GDM1 (cell line): ENCODE data around the gene NRP1.

ENCODE experiments used
- DNase-seq: peaks from one replicate; lab custom pipeline; 2025; lab: John Stamatoyannopoulos, UW

Gene NRP1

DNA sequence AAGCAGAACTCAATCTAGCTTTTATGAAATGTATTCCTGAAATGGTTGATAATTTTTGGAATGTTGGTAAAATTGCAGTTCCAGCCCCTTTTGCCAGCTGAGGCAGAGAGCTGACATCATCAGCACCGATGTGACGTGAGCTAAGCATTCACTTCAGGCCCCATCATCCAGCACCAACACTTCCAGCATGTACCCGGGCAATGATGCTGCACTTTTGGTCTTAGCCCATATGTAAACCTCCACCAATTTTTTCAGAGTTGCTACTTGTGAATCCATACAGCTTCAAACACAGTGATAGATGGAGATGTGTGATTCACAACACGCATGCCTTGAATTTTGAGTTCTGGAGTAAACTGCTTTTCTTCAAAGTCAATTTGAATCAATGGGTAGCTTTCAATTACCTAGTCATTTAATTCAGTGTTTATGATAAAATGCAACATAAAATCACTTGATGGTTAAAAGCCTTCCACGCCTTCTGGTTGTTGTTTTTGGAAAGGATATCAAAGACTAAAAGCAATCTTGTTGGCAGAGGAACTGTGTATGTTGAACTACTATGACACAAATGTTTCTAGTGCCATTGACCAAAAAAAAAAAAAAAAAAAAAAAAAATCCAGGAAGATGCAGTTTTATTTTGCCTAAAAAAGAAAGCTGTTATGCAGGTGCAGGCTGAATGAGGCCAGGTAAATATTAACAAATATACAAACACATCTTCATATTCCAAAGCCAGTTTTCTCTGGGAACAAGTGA lies 73.9 kb downstream of the NRP1 start:
- DNase-seq = no peak

DNA sequence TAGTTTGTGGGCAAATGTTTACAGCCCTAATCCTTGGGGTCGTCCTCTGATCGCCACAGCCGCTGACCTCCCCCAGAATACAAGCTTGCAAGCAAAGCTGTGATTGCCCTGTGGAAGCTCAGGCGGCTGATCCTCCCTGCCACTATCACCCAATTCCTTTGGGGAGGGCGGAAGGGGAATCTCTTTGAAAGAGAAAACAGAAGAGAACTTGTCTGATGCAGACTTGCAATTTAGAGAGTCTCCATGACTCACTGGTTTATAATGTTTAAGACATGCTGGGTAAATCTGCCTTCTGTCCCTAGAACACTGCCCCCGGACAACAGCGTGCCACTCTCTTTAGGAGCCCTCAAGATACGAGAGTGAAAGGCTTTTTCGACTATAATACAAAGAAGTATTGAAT lies 75.5 kb downstream of the NRP1 start:
- DNase-seq = no peak

DNA sequence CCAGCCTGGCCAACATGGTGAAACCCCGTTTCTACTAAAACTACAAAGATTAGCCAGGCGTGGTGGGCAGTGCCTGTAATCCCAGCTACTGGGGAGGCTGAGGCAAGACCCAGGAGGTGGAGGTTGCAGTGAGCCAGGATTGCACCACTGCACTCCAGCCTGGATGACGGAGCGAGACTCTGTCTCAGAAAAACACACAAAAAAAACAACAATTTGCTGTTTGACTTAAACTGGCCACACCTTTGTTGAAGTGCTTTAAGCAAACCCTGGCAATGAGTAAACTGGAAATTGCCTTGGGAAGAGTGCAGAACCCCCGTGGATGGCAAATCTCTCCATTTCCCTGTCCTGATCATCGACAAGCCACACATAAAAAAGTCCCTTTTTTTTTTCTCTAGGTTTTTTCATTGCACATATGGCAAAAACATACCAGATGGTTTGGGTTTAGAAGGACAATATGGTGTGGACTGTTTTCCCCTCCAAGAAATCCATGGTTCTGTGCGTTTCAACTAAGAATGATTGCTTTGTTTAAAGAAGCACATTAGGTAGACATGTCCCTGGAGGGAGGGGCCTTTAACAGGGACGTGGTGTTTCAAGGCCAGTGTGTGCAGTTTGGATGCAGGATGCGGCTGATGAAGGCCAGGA lies 76.9 kb downstream of the NRP1 start:
- DNase-seq = no peak

DNA sequence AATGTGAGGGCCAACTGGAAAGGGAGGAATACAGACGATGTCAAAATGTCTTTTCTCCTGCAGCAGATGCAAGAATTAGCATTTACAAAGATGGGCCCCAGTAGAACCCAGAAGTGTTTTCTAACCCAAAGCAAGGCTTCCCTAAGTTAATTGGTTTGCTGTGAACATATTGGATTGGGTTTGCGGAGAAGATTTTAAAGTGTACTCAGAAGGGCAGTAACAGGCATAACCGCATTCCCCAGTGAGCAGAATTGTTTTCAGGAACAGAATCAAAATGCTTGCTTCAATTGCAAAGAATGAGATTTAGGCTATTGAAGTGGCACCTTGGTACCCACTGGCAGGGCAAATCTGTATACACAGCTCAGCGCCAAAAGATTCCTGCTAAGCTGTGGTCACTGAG lies 78.0 kb downstream of the NRP1 start:
- DNase-seq = no peak

DNA sequence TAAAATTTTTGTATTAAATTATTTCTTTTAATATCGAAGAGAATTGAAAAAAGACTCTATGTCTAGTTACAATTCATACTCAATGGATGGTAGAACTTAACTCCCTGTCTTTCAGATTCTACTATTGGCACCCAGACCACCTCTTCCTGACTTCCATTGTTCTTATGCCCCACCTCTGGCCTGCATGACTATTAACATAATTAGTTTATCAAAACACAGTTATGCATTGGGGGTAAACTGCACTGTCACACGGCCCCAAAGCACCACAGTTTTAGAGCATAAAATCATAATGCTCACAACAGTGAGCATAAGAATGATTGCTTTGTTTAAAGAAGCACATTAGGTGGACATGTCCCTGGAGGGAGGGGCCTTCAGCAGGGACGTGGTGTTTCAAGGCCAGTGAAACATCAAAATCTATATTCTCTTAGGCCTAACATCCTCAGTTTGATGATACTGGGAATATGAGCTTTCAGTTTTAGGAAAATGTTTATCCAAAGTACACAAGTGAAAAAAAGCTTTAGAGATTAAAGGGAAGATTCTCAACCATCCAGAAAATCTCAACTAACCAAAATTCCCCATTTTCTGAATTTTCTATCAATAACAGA lies 79.8 kb downstream of the NRP1 start:
- DNase-seq = no peak

DNA sequence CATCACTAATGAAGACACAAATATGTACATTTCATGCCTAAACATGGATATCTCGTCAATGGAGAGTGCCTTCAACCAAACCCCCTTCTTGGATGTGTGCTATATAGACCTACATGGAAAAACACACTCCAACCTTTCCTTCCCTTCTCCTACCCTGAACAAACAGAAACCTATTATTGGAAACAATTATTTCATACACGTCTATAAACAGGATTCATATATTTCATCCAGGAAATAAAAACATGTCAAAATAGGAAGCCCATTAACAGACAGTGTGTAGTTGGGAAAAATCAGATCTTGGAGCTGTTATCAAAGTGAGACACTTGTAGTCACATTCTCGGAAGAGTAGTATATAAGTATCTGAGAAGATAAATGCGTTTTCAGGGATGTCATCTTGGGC lies 81.1 kb downstream of the NRP1 start:
- DNase-seq = no peak

DNA sequence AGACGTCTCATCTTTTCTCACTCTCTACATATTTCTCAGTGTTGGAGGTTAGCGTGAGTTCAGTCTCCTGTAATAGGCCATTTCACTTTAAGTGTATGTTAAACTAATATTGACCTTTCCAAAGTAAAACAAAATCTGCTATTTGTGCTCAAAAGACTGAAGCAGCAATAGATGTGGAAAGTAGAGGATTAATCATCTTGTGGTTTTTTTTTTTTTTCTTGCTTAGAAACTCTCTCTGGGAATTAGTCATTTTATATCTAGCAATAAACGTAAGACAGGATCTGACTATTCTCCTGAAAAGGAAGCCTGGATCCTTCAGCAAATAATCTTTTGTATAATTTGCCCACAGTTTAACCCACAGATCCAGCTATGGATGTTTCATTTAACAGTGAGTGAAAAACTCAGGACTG lies 81.7 kb downstream of the NRP1 start:
- no peak for DNase-seq

DNA sequence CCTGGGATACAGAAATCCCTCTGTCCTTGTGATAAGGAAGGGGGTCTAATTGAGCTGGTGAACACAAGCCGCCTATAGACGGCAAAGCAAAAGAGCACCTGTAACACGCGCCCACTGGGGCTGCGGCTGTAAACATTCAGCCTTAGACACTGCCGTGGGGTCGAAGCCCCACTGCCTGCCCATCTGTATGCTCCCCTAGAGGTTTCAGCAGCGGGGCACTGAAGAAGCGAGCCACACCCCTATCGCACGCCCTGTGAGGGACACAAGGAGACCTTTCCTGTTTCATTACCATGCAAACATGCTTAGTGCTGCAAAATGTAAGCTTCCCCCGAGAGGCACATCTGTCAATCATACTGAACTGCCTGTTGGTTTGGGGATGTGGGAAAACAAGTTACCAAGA lies 82.1 kb downstream of the NRP1 start:
- DNase-seq = no peak

DNA sequence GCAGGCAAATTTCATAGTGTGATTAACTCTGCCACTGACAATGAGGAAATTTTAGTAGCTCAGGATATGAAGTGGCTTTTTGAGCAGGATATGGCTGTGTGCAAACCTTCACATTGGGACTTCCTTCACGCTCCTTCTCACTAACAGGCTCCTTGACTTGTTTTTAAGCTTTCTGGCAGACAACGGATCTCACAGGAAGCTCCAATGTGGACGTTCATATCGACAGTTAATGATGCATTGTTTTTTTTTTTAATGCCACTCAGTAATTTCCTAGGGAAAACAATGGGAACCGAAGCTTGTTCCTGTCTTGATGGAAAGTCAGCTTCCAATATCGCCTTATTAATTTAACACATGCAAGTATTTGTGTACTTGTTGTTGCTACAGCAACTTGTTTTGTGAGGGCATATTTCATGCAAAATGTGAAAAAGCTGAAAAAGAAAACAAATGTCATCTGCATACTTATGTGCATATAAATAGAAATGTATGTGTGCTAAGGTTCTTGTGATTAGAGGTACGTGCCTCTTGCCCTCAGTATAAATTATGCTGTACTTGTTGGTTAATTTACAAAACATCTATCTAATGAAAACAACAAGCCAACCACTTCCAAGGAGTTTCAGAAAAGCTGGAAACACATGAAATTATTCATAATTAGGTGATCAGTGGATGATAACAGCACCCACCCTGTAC lies 84.7 kb downstream of the NRP1 start:
- peak; percentile 51 for DNase-seq

DNA sequence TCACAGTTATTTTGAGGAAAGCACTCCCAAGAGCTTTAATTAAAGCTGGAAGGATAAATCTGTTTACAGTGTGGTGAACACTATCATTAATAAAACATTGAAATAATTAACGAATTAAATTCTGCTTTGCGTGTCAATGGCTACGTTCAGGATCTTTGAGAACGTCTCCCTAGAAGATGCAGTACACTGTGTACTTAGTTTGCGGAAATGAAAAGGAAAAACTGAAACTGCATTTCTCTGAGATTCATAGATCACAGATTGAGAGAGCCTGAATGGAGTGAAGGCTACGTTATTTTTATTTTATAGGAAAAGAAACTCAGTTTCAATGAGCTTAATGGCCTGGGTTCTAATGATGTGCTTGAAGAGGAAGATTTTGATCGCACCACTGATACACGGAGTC lies 85.3 kb downstream of the NRP1 start:
- no peak for DNase-seq

DNA sequence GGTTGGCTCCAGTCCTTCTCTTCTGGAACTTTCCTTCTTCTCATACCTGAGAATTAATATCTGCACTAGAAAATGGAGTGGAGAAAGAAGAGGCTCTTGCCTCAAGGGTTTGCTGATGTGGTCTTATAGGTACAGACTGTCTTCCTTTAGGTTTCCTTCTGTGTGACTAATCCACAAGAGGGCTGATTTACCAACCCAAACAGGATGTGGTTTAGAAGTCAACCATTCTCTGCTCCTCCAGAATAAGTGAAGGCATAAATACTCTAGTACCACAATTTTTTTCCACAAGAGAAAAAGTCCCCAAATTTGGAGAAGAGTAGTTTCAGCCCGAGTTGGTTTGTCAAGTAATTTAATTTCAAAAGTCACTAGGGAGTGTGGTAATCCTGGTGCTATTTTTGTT lies 85.8 kb downstream of the NRP1 start:
- peak; percentile 65 for DNase-seq

DNA sequence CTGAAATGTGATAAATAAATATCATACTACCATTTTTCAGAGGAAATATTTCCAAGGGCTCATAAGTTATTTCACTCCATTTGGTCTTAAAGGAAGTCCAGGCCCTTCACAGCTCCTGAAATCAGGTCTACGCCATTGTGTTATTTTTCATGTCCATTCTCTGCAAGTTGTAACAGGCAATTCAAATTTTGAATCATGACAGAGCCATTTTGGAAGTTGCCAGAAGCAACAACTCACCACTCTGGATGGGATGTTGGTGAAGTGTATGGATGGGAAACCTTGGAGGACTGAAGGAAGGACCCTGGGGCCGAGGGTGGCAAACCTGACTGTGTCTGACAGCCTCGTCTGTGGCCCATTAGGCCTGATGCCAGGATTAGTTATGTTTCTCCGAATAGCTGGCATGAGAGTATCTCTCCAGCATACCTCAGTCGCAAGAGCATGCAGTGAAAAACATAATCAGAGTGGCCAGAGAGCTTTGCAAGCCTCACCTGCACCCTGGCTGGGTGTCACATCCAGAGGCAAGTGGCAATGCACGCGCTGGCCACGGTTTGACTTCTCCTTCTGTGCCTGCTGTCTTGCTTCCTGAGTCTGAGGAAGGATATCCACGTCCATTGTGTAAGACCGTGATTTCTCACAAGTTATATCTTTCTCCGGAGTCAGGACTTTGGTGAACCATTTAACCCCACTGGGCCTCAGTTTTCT lies 87.1 kb downstream of the NRP1 start:
- DNase-seq = no peak

DNA sequence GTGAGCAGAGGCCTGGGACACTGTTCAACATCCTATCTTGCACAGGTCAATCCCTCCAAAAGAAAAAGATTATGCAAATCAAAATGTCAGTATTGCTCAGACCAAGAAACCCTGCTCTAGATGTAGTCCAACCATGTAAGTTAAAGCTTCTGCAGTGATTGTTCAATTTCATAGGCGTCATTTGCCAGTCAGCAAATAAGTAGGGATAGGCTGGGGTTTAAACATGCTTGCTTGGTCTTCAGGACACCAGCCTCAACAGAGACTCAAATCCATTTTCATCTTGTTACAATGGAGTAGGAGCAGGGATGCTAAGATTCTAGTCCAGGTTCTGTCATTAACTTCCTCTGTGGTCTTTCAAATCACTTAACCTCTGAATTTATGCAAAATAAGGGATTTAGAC lies 89.1 kb downstream of the NRP1 start:
- no peak for DNase-seq

DNA sequence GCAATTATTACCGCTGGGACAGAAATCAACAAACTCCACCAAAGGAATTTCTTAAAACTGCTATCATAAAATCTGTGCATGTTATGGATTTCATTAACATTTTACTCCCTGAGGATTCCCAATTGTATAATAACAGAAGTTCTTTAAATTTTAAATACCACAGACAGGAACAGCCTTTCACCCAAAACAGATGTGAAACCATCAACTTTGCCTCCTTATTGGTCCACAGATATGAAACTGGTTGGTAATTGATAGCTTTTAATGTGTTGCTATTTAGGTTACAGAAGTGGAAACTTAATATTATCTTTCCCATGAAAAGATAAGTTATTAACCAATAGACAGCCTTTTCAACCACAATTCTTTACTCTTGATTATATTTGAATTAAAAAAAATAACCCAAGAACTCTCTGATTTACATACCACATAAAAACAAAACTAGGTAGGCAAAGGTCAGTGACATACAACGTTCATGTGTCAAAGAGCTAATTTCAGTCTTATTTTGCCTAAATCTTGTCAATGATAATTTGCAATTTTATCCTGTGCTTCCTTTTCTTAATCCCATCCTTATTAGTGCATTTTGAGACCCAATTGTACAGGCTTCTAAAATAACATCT lies 90.0 kb downstream of the NRP1 start:
- no peak for DNase-seq

DNA sequence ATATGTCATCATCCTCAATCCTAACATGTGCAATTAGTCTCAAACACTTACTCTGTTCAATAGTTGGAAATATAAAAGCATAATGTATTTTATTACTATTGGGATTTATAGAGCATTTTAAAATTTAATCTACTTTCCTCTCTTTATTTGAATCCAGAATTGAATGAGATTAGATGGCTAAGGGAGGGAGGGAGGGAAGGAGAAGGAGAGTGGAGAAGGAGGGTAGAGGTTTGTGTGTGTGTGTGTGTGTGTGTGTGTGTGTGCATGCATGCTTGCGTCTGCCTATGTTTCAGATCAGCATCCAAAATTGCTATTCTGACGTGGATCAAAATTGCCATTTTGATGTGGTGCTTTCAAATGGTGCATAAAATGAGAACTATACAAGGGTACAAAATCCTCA lies 90.8 kb downstream of the NRP1 start:
- no peak for DNase-seq

DNA sequence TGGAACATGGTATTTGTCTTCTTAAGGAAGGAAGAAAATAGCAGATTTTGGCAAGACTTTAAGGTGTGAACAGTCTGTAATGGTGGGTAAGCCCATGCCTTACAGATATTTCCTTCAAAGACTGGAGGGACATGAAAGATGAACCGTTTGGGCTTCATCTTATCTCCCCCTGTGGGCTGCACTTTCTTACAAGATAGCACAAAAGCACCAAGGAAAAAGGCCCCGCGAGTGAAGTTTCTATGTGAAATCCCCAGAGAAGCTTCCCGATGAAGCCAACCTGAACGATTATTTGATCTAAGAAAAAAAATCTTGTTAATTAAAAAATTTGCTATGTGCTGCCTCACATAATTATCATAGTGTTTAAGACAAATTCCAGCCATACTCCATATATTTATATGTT lies 91.5 kb downstream of the NRP1 start:
- no peak for DNase-seq

DNA sequence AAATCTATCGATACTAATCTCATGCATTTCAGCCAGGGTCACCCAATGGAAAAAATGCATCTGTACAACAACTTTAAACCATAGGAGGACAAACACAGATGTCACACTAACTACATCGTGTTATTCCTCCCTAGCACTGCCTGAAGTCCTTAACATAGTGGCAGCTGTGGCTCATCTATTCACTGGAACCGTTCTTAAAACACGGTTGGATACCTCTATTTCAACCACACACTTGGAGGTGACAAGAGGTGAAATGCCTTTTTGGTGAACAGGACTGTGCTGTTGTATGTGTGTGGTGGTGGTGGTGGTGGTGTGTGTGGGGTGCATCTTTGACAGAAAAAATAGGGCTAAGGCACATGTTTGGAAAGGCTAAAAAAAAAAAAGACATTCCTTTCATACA lies 93.1 kb downstream of the NRP1 start:
- no peak for DNase-seq

DNA sequence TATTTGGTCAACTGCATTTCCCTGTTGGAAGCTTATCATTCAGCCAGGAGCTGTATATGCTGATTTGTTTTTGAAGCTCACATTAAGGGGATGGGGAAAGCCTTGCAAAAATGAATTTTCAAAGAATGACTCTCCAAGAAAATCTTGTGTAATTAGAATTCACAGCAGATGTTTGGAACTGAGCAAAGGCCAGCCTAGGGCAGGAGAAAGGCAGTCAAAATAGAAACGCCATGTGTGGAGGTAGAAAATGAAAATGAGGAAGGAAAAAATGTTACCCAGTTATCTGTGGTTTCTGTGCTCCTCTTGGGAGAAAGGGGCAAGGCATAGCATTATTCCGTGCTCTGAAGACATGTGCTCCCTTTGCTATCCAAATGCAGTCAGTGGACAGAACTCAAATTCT lies 93.5 kb downstream of the NRP1 start:
- DNase-seq = no peak

DNA sequence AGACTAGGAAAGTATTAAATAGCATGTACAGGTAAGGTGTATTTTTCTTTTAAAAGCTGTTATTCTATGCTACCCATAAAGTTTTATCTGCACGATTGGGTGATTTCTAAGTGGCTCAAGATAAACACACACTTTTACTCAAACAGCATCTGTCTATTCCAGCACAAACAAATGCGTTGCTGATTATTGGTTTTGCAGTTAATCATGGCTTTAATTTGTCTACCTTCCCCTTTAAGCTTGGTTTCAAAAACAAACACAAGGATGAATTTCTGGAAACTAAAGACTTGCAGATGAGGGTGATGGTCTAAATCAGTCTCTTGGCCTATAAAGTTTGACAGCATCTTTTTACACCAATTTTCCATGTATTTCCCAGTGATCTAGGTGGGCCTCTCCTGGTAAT lies 94.2 kb downstream of the NRP1 start:
- DNase-seq = no peak

DNA sequence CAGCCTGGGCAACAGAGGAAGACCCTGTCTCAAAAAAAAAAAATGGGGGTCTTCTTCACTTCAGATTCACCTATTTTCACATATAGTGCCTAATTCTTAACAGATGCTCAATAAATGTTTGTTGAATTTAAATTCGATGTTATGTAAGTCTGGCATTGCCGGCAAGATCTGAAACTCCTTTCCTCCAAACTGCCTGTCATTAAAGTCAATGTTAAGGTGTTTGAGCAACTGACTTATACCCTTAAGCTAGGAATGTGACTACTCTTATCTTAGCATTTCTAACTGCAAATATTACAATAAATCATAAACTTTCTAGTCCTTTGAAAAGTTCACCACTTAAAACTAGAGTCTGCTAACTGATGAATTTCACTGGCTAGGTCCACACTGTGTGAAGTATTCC lies 95.2 kb downstream of the NRP1 start:
- no peak for DNase-seq

DNA sequence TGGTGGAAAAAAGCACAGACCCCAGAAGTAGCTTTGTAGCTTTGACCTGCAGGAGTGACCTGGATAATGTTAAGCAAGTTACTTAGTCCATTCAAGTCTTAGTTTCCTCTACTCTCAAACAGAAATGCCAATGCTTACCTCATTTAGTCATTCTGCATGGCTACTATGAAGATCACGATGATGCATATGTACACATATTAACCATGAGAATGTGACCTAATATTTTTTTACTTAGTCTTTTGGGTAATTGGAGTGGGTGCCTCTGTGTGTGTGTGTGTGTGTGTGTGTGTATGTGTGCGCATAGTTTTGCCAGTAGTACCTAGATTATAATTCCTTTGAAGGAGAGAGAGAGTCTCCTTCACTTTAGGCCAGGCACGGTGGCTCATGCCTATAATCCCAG lies 95.8 kb downstream of the NRP1 start:
- no peak for DNase-seq
